GM12891 (cell line): ENCODE measurements around the gene HIGD2A.

Experiments
- POLR2A ChIP-seq: IDR thresholded peaks from 2 replicates; pipeline ENCODE4 v1.6.1; 2011; ENCODE audit warnings: low read depth, low read length, control low read depth
- POLR2AphosphoS5 ChIP-seq: IDR thresholded peaks from 2 replicates; pipeline ENCODE4 v1.6.1; 2011; ENCODE audit warnings: low read depth, low read length, control low read depth
- POU2F2 ChIP-seq: IDR thresholded peaks from 2 replicates; pipeline ENCODE4 v1.6.1; 2011; ENCODE audit warnings: low read depth, mild to moderate bottlenecking, control low read depth, low read length, moderate library complexity
- SPI1 ChIP-seq: IDR thresholded peaks from 2 replicates; pipeline ENCODE4 v1.6.1; 2011; ENCODE audit warnings: low read depth, low read length, control low read depth
- TAF1 ChIP-seq: IDR thresholded peaks from 2 replicates; pipeline ENCODE4 v1.6.1; 2011; ENCODE audit warnings: low read depth, low read length, control low read depth

DNA sequence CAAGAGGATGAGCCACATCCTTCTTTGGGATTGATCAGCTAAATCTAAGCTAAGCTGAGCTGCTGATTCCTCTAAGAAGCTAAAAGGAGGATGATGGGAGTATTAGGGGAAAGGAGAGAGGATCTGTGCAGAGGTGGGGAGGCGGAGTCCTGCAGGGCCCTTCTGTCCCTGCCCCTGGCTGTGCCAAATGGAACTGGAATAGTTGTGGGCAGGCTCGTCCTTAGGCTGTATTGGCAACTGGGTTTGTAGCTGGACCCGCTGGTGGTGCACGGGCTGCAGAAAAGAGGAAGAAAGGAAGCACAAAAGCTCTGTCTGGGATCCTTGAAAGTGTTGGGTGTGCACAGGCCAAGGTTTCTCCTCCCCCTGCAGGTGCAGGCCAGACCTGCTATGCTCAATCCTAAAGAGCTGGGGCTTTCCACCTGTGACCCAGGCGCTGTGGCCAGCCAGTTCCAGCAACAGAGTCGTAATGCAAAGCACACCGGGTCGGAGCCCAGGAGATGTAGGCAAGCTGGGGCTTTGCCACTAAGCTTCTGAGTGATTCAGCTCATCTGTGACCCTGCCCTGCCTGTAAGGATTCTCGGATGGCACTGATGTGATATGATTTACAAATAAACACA lies 18.0 kb downstream of the HIGD2A start:
- TF ChIP-seq POU2F2 (no peak), POLR2A (no peak), POLR2AphosphoS5 (no peak), TAF1 (no peak), SPI1 (no peak)
